Measurements from ENCODE around the gene PDE7B. TPM values are rescaled to one million over a fixed set of nuclear protein-coding genes. Genes with fewer than 3 reads are reported as not detected.
A peak's percentile ranks its signal among the peaks of the same experiment; 100 is the strongest.

Gene PDE7B
- total and polyA plus RNA-seq, 2 of the 4 experiments (the other 2 are of a cell fraction), result 7.8 to 12.4 TPM

DNA sequence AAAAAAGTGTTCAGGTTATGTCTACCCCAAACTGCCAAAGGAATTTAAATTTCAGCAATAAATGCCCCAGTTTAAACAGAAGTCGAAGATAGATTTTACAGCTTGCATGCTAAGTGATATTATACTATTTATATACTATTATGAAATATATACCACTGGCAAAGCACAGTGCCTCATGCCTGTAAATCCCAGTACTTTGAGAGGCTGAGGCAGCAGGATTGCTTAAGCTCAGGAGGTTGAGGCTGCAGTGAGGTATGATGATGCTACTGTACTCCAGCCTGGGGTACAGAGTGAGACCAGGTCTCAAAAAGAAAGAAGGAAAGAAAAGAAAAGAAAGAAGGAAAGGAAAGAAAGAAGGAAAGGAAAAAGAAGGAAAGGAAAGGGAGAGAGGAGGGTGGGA lies 296.6 kb downstream of the PDE7B start:
- H3K4me2 ChIP-seq (ENCODE audit: low read depth, low read length), result no peak overlapping the region
- TF ChIP-seq NFE2L2 (IDR thresholded peaks at IDR 0.05; ENCODE audit: low read depth, low read length) (no peak), CEBPB (IDR thresholded peaks at IDR 0.05; ENCODE audit: low read depth, low read length) (peak; percentile 11; the same call in 1 of the 2 replicates), MAFK (IDR thresholded peaks at IDR 0.05; ENCODE audit: low read depth, low read length) (no peak), RFX5 (IDR thresholded peaks at IDR 0.05; ENCODE audit: low read depth, low read length) (no peak), POLR2A (IDR thresholded peaks at IDR 0.05; ENCODE audit: low read depth, low read length) (no peak)
- ChIA-PET POLR2A (ENCODE audit: unreplicated experiment) (no interaction called here), CTCF (interaction anchor here (1.0 kb wide), 1 partner anchor 98 kb away, joined by 3 read pairs; no protein-coding TSS in a partner anchor)
- no peak overlapping the region for H2AFZ ChIP-seq (replicated peaks; ENCODE audit: low read length, poor library complexity)
- H3K23ac ChIP-seq (ENCODE audit: low read depth, low read length), result no peak overlapping the region
- H3K4ac ChIP-seq (ENCODE audit: low read depth, low read length), result no peak overlapping the region
- peaks cover 15% of the 10 kb centered on the region for H3K36me3 ChIP-seq (ENCODE audit: control insufficient read depth, insufficient read depth, low read length)
- H2AK5ac ChIP-seq (ENCODE audit: low read depth, low read length), result no peak overlapping the region
- DNase-seq (peak; percentile 28), ATAC-seq (ENCODE audit: low read depth) (0 out of 2 replicates have a peak, but pooled peaks have one; percentile 53)
- 0 out of 2 replicates have a peak, but pooled peaks cover 3% of the 10 kb centered on the region for H4K20me1 ChIP-seq (ENCODE audit: insufficient read depth, low read length)
- H2BK5ac ChIP-seq (ENCODE audit: low read depth, low read length, poor library complexity, severe bottlenecking), result no peak overlapping the region
- no peak overlapping the region; the same call in 1 of the 2 replicates for H3K14ac ChIP-seq (replicated peaks; ENCODE audit: low read depth, low read length)
- no peak overlapping the region for H4K91ac ChIP-seq (ENCODE audit: insufficient read depth, low read depth, low read length)
- no peak overlapping the region for H2BK15ac ChIP-seq (ENCODE audit: low read depth, low read length)
- no peak overlapping the region for H4K5ac ChIP-seq (ENCODE audit: low read depth, low read length)
- H2AK9ac ChIP-seq (replicated peaks; ENCODE audit: low read depth, low read length, poor library complexity), result no peak overlapping the region
- H2BK120ac ChIP-seq (ENCODE audit: low read depth, low read length), result no peak overlapping the region
- no peaks in the 10 kb centered on the region for H3K9me3 ChIP-seq (ENCODE audit: control insufficient read depth, insufficient read depth, low read length)
- no TSS peak for BruUV-seq (replicated peaks)
- H3K56ac ChIP-seq (ENCODE audit: extremely low read depth, insufficient read depth, low read length), result no peak overlapping the region
- H3K27me3 ChIP-seq (ENCODE audit: control insufficient read depth, insufficient read depth, low read length), result no peaks in the 10 kb centered on the region
- dilution Hi-C loops (cut with HindIII; ENCODE audit: low sequenced_read_pairs, unreplicated experiment), result no loop called here
- no peak overlapping the region; the same call in 1 of the 2 replicates for H3K27ac ChIP-seq (ENCODE audit: insufficient read depth, low read length)
- intact Hi-C loops (cut with micrococcal nuclease), result no loop called here
- H4K8ac ChIP-seq (ENCODE audit: low read depth in 2 of 2, low read length in 2 of 2), result no peak overlapping the region
- H3K4me1 ChIP-seq (ENCODE audit: control insufficient read depth, insufficient read depth, low read length), result no peaks in the 10 kb centered on the region; the same call in 1 of the 2 replicates
- H2BK20ac ChIP-seq (ENCODE audit: low read depth, low read length), result no peak overlapping the region
- in situ Hi-C loops (cut with MboI; ENCODE audit: low sequenced_read_pairs), result no loop called here
- no peak overlapping the region for H3K9ac ChIP-seq (ENCODE audit: low read depth, low read length)
- peaks cover 9 to 21% of the 10 kb centered on the region in 2 experiments for H3K79me1 ChIP-seq (ENCODE audit: low read depth in 1 of 2, low read length in 2 of 2)
- WGBS, 2 experiments (ENCODE audit: extremely low coverage in 2 of 2, insufficient read length in 1 of 2), result no CpG with 5 or more reads among the region's 1 CpG
- peaks cover 4% of the 10 kb centered on the region; the same call in 1 of the 2 replicates for H3K9me1 ChIP-seq (ENCODE audit: insufficient read depth, low read length)
- H3K4me3 ChIP-seq (ENCODE audit: insufficient read depth, low read depth, low read length), result no peak overlapping the region
- no peak overlapping the region for H3K18ac ChIP-seq (ENCODE audit: low read depth, low read length)
